Astrocyte of the spinal cord (primary cell): ENCODE data around the gene FRYL.
A peak's percentile ranks its signal among the peaks of the same experiment; 100 is the strongest.
"Not testable (repeated sequence)": the region's sequence is repeated elsewhere in the genome, so short reads cannot be mapped to it uniquely, and the experiment has no call there.

Experiments used
- DNase-seq: peaks from one replicate; pipeline ENCODE4 v3.0.0; 2011; ENCODE audit warnings: low read depth, low spot score
- H3K4me3 ChIP-seq: 2 replicates; pipeline ENCODE4 v1.5.1; 2011; ENCODE audit warnings: low read depth, mild to moderate bottlenecking, low read length, moderate library complexity
- CTCF ChIP-seq: IDR thresholded peaks from 2 replicates; pipeline ENCODE4 v1.5.1; 2012; ENCODE audit warnings: low read depth, mild to moderate bottlenecking, low read length, inconsistent platforms
- in situ Hi-C: cut with HindIII; loops from 2 replicates; pipeline ENCODE4 v1.10.0; 2017; ENCODE audit warnings: low sequenced_read_pairs

The FRYL gene

GRCh38 chr4:48779998-48780864 is at the start of gene FRYL:
TSS of gene FRYL (minus strand) at chr4:48780279. CDS start at chr4:48634410, 145,869 bp downstream.
- DNase-seq = peak; percentile 100
- no peak for TF ChIP-seq CTCF
- in situ Hi-C loops = no loop called here
- H3K4me3 ChIP-seq = peak within 1 kb of the TSS; percentile 92

- no peak overlapping the region for H3K4me3 ChIP-seq
- TF ChIP-seq CTCF = no peak
- in situ Hi-C loops = no loop called here
- DNase-seq = no peak
These were observed 47.5 kb upstream of the FRYL start for GRCh38 chr4:48827622-48828021.

- in situ Hi-C loops, DNase-seq: not testable (repeated sequence)
These were observed 41.4 kb upstream of the FRYL start for GRCh38 chr4:48821431-48821830.

GRCh38 chr4:48816971-48817370 is 36.9 kb upstream of the FRYL start:
- no peak overlapping the region for H3K4me3 ChIP-seq

More at GRCh38 chr4:48821431-48821830, 41.4 kb upstream of the FRYL start:
- H3K4me3 ChIP-seq = not testable (repeated sequence)

GRCh38 chr4:48816297-48816696 is 36.2 kb upstream of the FRYL start:
- in situ Hi-C loops, H3K4me3 ChIP-seq, DNase-seq: not testable (repeated sequence)

More at GRCh38 chr4:48816971-48817370, 36.9 kb upstream of the FRYL start:
- in situ Hi-C loops = no loop called here
- DNase-seq = no peak
- TF ChIP-seq CTCF = no peak

- no peak for TF ChIP-seq CTCF
- no peak overlapping the region for H3K4me3 ChIP-seq
- in situ Hi-C loops = no loop called here
- DNase-seq = no peak
These were observed 35.4 kb upstream of the FRYL start for GRCh38 chr4:48815483-48815882.

- DNase-seq = no peak
- no peak overlapping the region for H3K4me3 ChIP-seq
- no peak for TF ChIP-seq CTCF
- in situ Hi-C loops = no loop called here
These were observed 33.9 kb upstream of the FRYL start for GRCh38 chr4:48813964-48814363.
